SK-MEL-5 (cell line): ENCODE measurements around the gene ARL15. TPM values are rescaled to one million over a fixed set of nuclear protein-coding genes. Genes with fewer than 3 reads are reported as not detected.

Experiments used
- DNase-seq: peaks from one replicate; pipeline ENCODE4 v3.0.0-alpha.2; 2016; ENCODE audit warnings: low read depth, low spot score
- in situ Hi-C: cut with HindIII; loops from 2 replicates; pipeline ENCODE4 v1.10.0; 2016; ENCODE audit warnings: low sequenced_read_pairs, high pct_unique_total_duplicates, low pct_unique_long_range_greater_than_20kb
- total RNA-seq: library from RNA; depleted of rRNA; stranded (reverse); fragments of >200 nt; shearing (Covaris generic); gene quantifications from 2 replicates; pipeline ENCODE4 v1.2.3, GENCODE V29; 2014

Gene ARL15
- total RNA-seq, 1 experiment from 2014 or later, result 14.9 TPM

DNA sequence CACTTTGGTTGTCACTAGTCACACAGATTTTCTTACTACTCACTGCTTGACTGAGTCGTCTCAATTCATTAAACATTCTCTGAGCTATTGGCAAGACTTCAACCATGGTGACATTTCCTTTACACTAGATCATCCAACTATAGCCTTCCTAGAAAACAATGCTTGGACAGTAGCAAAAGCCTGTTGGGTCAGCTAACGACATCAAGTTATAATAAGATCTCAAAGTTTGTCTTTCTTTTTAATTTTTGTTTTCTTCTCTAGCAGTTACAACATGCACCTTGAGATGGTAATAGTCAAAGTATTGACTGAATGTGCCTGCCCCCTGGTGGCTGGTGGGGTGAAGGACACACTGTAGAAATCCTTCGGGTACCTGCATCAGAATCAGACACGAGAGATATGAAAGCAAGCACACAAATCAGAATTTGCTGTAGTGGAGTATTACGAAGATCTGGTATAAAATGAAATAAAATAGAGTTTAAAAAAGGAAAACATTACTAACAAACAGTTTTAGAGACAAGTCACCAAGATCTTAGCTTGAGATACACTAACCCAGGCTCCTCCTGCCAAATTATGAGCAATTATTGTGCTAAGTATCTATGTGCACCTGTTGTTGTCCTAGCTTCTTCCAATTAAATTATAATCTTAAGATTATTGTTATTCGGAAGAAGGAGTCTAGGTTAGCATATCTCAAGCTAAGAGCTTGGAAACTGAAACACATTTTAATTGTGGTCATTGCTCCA lies 81.2 kb downstream of the ARL15 start:
- in situ Hi-C loops, result no loop called here
- DNase-seq, result peak; percentile 69

DNA sequence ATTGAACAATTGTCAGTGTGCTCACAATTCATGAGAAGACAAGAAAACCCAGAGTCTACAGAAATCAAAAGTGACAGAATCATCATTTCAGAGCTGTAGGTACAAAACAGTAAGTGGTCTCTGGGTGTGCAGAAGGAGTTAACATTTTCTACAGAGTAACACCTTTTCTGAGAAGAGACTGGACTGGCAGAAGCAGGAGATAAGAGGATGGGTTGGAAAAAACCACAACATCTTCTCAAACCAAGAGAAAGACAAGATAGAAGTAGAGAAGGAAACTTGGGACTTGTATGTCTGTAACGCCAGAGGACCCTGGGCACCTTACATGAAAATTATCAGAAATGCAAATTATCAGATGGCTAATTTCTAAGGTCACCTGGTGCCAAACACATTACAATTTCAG lies 82.6 kb downstream of the ARL15 start:
- in situ Hi-C loops, result no loop called here

DNA sequence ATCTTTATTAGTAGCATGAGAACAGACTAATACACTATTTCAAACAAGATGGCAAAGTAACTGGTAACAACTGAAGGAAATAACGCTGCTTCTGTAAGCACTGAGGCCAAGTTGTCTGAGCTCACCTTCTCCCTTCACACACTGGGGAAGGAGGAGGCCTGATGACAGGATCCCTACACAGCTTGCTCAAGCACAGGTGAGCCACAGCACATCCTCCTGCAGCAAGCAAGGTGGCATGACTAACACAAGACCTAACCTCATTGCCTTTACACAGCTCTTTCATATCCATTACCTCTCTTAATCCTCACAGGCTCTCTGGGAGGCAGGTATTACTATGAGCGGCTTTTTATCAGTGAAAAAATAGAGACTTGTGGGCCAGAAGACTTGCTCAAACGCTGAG lies 83.3 kb downstream of the ARL15 start:
- in situ Hi-C loops, result no loop called here

More for the DNA sequence above, 82.6 kb downstream of the ARL15 start:
- no peak for DNase-seq

DNA sequence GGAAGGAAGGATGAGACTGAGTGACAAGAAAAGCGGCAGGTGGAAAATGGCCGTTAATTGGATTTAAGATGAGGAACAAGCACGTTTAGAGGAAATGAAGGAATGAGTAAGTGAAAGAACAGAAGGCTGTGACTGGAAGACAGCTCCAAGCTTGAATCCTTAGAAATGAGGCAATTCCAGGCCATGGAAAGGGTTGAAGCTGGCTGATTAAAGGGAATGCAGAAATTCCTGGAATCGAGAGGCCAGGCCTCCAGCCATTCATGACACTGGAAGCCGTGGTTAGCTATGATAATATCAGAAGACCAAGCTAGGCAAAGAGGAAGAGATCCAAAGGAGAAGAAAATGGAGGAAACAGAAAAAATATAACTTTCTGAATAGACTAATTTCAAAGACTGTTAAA lies 84.2 kb downstream of the ARL15 start:
- in situ Hi-C loops, result no loop called here
- no peak for DNase-seq

More for the DNA sequence above, 83.3 kb downstream of the ARL15 start:
- DNase-seq, result no peak

DNA sequence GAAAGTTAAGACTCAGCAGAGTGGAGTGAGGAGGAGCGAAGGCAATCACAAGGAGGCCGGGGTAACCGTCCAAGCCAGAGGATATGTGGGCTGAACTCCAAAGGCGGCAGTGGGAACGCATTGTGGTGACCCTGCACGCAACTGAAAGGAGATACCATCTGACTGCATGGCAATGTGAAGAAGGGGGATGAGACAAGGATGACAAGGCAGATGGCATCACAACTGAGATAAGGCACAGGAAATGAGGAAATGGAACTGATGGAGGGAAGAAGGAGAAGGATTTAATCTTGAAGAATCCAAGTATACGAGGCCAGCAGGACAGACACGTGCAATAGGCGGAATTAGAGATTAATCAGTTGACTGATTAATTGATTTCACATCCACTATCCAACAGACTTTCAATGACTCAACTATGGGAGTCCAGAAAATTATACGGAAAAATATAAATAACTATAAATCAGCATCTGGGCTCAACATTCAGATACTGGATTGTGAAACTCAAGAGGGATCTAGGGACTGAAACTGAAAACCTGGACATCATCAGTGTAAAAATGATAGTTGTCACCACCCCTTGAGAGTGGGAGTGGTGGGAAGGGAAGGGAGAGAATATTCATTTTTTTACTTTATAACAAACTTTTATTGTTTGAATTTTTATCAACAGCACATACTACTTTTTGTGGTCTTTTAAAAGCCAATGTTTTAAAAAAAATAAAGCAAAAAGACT lies 86.1 kb downstream of the ARL15 start:
- in situ Hi-C loops, result no loop called here
- no peak for DNase-seq

DNA sequence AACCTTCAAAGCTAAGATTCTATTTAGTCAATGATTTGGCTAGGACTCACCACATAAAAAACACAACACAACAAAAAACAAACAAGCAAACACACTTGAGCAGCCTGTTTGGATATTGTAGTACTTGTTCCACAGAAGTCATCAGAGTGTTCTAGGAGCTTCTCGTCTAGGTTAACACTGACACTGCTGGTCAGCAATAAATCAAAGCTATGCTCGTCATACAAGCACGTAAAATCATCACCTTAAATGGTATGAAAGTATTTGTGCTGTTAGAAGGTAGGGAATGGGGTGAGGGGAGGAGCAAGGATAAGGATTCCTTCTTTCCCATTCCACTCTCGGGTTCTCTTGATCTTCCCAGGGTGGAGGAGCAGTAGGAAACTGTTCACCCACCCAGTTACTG lies 88.0 kb downstream of the ARL15 start:
- no peak for DNase-seq
- in situ Hi-C loops, result no loop called here

DNA sequence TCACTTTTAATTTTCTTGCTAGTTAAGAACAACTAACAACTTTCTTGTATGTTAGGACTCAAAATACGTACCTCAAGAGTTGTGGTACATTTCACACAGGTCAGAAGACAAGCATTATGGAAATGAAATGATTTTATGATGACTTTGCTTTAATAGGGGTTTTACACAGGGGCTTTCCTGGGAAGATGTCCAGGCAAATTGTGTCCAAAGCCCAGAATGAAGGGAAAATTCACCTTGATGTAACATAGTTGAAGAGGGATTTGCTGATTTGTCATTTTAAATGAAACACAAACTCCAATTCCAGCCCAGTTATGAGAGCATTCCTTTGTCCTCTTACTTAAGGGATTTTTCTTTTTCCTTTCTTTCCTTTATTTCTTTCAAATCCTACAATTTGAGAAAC lies 89.2 kb downstream of the ARL15 start:
- in situ Hi-C loops, result no loop called here
- DNase-seq, result no peak

DNA sequence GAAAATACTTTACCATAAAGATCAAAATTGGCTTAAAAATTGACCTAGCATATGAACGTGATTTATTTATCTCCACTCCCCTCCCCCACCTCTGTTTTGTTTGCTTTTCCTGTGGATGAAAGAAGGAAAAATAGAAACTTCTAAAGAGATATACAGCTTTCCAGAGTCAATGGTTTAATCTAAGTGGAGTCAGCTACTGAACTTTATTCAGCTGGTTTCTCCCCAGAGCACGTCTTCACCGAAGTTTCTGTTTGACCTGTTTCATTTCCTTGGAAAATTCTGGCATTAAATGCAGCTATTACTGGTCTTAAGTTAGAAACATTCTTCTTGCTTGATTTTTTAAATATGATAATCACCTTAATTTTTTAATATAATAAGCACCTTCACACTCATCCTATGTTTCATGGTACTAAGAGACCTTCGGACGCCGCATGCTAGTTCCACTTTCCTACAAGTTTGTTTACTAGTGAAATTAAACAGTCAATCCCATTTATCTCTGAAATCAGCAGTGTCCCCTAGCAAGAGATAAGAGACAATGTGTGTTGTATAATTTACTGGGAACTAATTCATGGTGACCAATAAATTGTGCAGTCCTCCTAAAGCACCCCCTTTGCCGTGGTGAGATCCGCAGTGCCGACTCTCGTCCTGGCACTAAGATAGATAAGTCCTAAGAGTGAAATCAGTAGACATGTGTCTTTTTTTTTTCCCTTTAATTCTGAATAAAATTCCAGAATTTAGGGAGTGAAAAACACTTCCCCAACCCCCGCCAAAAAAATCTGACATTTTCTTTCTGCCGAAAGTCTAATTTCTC lies 89.9 kb downstream of the ARL15 start:
- in situ Hi-C loops, result no loop called here
- DNase-seq, result no peak

DNA sequence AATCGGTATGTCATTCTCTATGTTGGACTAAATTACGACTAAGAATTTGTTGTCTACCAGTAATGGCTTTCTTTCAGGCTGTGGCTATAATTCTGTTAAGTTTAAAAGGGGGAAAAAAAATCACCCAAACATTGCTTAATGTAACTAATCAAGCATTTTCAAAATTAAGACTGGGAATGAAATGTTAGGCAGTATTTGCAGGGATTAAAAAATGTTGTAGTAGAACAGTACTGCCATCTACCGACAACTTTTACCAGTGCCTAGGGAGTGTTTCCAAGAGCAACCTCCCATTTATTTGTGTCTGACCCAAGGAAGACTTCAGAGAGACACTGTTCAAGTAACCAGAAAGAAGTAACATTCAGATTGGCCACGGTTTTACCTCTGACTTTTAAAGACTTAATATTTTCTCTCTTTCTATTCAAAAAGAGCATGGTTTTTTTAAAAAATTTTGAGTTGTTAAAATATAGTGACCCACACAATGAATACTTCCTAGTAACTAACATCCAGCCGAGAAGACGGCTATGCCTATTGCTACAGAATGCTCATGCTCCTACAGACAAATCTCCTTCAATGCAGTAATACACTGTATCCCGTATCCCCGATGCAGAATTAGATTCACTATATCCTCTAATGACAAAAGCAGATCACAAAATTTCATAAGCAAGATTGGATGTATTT lies 92.4 kb downstream of the ARL15 start:
- DNase-seq, result peak; percentile 75
- in situ Hi-C loops, result no loop called here

DNA sequence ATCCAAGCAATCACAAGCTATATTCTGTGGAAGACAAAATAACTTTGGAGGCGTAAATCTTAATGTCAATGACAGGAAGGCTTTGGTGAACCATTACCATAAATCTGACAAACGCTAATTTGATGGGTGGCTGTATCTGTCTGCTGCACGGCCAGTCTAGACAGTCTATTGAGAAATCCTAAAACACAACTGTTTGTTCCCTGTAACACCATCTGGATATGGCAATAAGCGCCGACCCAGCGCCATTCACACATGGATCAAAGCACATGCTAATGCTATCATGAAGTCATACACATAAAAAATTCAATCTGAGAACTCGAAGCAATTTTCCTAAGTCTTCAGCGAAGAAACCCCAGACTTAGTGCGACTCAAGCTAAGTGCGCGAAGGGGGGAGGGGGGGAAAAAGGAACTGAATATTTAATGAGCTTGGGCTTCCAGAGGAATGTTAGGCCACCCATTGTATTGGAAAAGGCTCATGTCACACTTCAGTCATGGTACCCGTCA lies 95.1 kb downstream of the ARL15 start:
- no peak for DNase-seq
- in situ Hi-C loops, result no loop called here

DNA sequence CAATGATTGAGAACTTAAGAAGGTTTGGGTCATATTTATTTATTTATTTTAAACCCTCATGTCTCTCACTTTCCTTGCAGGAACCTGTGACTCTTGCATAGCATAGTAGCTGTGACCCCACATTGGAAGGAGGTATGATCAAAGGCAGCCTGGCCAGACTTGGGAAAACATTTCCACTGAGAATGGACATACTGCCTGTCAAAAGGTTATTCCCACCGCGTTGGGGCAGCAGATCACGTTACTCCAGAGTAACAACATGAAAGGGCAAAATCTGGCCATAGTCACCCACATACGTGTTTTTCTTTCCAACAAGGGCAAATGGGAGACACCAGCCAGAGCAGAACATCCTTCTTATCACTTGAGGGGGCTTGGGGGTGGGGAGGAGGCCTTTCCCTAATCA lies 95.7 kb downstream of the ARL15 start:
- in situ Hi-C loops, result no loop called here

DNA sequence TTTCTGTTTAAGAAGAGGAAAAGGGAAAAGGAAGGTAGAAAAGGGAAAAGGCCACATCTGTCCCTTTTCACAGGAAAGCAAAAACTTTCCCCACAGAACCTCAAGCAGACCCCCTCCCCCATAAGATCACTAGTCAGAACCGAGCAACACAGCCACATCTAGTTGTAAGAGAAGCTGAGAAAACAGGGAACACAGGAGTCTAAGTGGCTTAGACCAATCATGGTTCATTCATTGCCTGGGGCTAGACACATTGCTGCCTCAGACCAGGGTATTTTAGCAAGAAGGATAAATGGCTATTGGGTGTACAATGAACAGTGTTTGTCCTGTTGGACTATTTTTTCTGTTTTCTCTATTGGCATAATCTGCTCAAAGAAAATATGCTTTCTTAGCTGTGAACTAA lies 98.0 kb downstream of the ARL15 start:
- in situ Hi-C loops, result no loop called here
- DNase-seq, result peak; percentile 58

More for the DNA sequence above, 95.7 kb downstream of the ARL15 start:
- no peak for DNase-seq

DNA sequence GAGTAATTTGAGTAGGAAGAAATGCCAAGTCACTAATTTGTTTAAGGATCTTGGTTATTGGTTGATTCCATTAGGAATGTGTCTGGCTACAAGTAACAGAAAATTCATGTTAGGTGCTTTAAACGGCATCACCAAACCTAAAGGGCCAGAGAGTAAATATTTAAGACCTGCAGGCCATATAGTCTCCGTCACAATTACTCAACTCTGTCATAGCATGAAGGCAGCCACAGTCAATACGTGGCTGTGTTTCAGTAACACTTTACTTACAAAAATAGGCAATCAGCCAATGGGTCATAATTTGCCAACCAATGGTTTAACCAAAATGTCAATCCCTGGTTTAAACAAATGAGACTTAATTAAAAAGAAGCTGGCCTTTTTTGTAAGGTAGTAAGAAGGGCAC lies 98.5 kb downstream of the ARL15 start:
- DNase-seq, result no peak
- in situ Hi-C loops, result no loop called here

DNA sequence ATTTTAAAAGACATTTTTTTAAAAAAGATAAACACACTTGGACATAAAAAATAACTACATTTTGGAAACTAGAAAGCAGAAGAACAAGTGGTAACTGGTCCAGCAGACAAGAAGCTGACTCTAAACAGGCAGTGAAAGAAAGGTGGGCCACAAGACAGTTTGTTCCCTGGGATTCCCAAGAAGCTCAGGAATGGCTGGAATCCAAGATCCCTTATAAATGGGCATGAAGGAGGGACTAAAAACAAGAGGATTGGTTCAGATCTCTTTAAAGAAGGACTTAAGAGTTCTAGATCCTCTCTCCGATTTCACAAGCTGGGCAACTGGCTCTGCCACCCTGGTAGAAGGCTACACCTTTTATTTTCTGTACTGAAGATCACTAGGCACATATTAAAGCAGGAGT lies 102.8 kb downstream of the ARL15 start:
- in situ Hi-C loops, result no loop called here
- DNase-seq, result no peak

DNA sequence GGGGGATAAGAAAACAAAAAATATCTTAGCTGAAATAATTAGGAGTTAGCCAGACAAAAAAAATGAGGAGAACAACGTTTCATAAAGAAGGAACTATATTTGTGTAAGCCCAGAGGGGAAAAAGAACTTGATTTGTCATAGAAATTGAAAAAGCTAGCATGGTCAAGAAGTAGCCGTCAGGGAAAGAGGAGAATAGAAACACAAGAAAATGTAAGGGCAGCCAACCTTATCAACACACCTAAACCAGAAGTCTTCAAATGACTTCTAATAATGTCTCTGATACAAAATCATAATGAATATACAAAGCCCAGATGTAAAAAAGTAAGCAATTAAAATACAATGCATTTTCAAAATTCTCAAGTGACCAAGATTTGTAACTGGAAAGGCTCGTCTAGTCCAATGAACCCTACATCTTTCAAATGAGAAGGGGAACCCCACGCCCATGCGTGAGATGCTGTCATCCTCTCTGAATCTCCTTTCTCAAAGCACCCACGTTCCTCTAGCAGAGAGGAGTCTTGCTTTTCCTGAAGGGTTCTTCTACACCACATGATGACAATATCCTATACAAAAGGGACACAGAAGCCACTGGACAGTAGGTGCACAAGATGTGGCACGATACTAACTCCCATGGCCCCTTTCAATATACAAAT lies 103.7 kb downstream of the ARL15 start:
- DNase-seq, result no peak
- in situ Hi-C loops, result no loop called here

DNA sequence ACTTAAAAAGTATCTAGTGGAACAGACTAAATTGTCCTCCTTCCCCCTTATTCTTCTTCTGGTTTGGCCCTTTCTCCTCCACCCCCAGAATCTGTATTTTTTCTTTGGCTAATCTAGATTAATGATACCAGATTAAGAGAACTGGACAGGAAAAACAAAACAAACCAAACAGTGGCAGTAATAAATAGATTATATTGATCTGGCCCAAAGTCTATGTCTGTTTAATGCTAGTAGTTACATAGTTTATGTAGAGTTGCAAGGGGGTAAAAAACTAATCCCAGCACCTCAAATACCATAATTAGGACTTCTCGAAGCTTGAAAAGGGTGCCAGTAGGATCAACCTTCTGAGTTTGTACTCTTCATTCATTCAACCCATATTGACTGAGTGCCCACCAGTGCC lies 104.5 kb downstream of the ARL15 start:
- in situ Hi-C loops, result no loop called here
- no peak for DNase-seq

DNA sequence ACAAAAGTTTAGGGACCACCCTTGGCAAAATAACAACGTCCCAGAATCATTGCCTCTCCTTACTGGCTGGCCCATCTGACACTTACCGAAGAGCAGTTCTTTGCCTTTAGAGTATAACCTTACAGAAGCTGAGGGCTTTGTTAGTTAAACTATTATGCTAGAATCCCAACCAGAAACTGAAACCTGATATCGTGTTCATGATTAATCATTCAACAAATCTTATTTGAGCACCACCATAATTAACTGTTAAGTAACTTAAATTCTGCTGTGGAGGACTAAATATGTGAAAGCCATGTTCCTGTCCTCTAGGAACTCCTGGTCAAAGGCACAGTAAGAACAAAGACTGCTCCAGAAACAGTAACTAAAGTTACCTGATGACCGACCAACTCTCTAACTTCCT lies 104.9 kb downstream of the ARL15 start:
- DNase-seq, result no peak
- in situ Hi-C loops, result no loop called here
